HCT116 (cell line): Measurements from ENCODE around the gene TBC1D14. TPM values are rescaled to one million over a fixed set of nuclear protein-coding genes. Genes with fewer than 3 reads are reported as not detected.

ENCODE experiments used
- ATAC-seq: fragments of 200-7000 bp; cut with Tn5 transposase; 2 replicates; pipeline ENCODE4 v1.9.1; 2020; ENCODE audit warnings: mild to moderate bottlenecking, moderate library complexity
- BruUV-seq: library from RNA; stranded (reverse); fragments of 400-500 nt; replicated peaks from 2 replicates; lab custom pipeline; 2021; lab: Mats Ljungman, UMichigan
- CTCF ChIA-PET: fragments of 300-600 bp; sonication (Branson Sonifier 250); formaldehyde crosslinking; loops from one replicate; lab custom pipeline; 2021; ENCODE audit warnings: antibody characterized with exemption; lab: Charles Lee
- POLR2A ChIA-PET: fragments of 300-600, 350-600 bp; sonication (Branson Sonifier 250); formaldehyde crosslinking; loops from one replicate; lab custom pipeline; 2021; ENCODE audit warnings: antibody characterized with exemption; lab: Charles Lee
- RAD21 ChIA-PET, 2 experiments: fragments of 300-600 bp; sonication (Branson Sonifier 250); formaldehyde crosslinking; loops; one replicate each; lab custom pipeline; 2023; ENCODE audit warnings: low total read pairs in 2 of 2; ENCODE audit not compliant: uncharacterized antibody in 2 of 2, unreplicated experiment in 2 of 2, low non-redundant PET in 1 of 2; lab: Charles Lee
- DNase-seq: peaks from one replicate; pipeline ENCODE4 v3.0.0-alpha.2; 2010; ENCODE audit warnings: low read depth, low spot score
- H2AFZ ChIP-seq: fragments of 200-600 bp; shearing (Covaris generic), sonication (generic); 2 replicates; pipeline ENCODE4 v1.6.1; 2017; ENCODE audit warnings: low read depth, mixed run types, mixed read lengths, antibody characterized with exemption, low read length; ENCODE audit not compliant: poor library complexity, severe bottlenecking
- H3K27ac ChIP-seq: 2 replicates; pipeline ENCODE4 v1.5.1; 2012; ENCODE audit warnings: low read depth, low read length
- H3K27me3 ChIP-seq: fragments of 200-600 bp; sonication (generic); 2 replicates; pipeline ENCODE4 v1.6.1; 2016; ENCODE audit warnings: mixed run types, low read length, mixed read lengths; ENCODE audit not compliant: insufficient read depth
- H3K36me3 ChIP-seq, 2 experiments: fragments of 200-500 bp in 1 of 2; fragments of 200-600 bp in 1 of 2; sonication (Bioruptor generic) in 1 of 2; sonication (generic) in 1 of 2; 2 replicates each; pipeline versions ENCODE4 v1.5.1 to v1.6.1; 2014 to 2016; ENCODE audit warnings: low read length in 2 of 2, inconsistent platforms in 1 of 2, mixed read lengths in 1 of 2, mixed run types in 1 of 2; ENCODE audit not compliant: insufficient read depth in 2 of 2, control insufficient read depth in 1 of 2
- H3K4me1 ChIP-seq, 2 experiments: fragments of 200-600 bp in 1 of 2; sonication (generic) in 1 of 2; 2 replicates each; pipeline versions ENCODE4 v1.5.1 to v1.6.1; 2012 to 2017; ENCODE audit warnings: low read length in 2 of 2, inconsistent platforms in 1 of 2, mild to moderate bottlenecking in 1 of 2, mixed read lengths in 1 of 2, mixed run types in 1 of 2, moderate library complexity in 1 of 2; ENCODE audit not compliant: insufficient read depth in 2 of 2, control insufficient read depth in 1 of 2
- H3K4me2 ChIP-seq: fragments of 200-600 bp; sonication (generic); 2 replicates; pipeline ENCODE4 v1.6.1; 2017; ENCODE audit warnings: mixed run types, low read length, mixed read lengths
- H3K4me3 ChIP-seq, 2 experiments: fragments of 200-600 bp in 1 of 2; sonication (generic) in 1 of 2; replicated peaks in 1 of 2; 2 replicates each; pipeline ENCODE4 v1.5.1; 2011 to 2016; ENCODE audit warnings: low read length in 2 of 2, control low read depth in 1 of 2, low read depth in 1 of 2, mild to moderate bottlenecking in 1 of 2, mixed read lengths in 1 of 2, mixed run types in 1 of 2
- H3K79me2 ChIP-seq: fragments of 200-600 bp; sonication (generic); 2 replicates; pipeline ENCODE4 v1.6.1; 2017; ENCODE audit warnings: mild to moderate bottlenecking, mixed run types, low read length, moderate library complexity, mixed read lengths; ENCODE audit not compliant: insufficient read depth
- H3K9ac ChIP-seq: fragments of 200-600 bp; sonication (generic); 2 replicates; pipeline ENCODE4 v1.6.1; 2016; ENCODE audit warnings: low read length, mixed read lengths
- H3K9me2 ChIP-seq: fragments of 200-600 bp; sonication (generic), shearing (Covaris generic); 2 replicates; pipeline ENCODE4 v1.6.1; 2017; ENCODE audit warnings: mixed run types, mild to moderate bottlenecking, moderate library complexity; ENCODE audit not compliant: insufficient read depth
- H3K9me3 ChIP-seq, 2 experiments: fragments of 200-500 bp in 1 of 2; fragments of 200-600 bp in 1 of 2; sonication (Bioruptor generic) in 1 of 2; sonication (generic) in 1 of 2; 2 replicates each; pipeline ENCODE4 v1.6.1; 2014 to 2017; ENCODE audit warnings: low read length in 2 of 2, mixed read lengths in 2 of 2, inconsistent platforms in 1 of 2, low read depth in 1 of 2, mild to moderate bottlenecking in 1 of 2, mixed run types in 1 of 2, moderate library complexity in 1 of 2; ENCODE audit not compliant: control insufficient read depth in 1 of 2, insufficient read depth in 1 of 2
- H4K20me1 ChIP-seq: fragments of 200-600 bp; sonication (generic), shearing (Covaris generic); 2 replicates; pipeline ENCODE4 v1.6.1; 2017; ENCODE audit warnings: mixed run types, mild to moderate bottlenecking, moderate library complexity; ENCODE audit not compliant: insufficient read depth
- CBX3 ChIP-seq: IDR thresholded peaks from 2 replicates; pipeline ENCODE4 v1.6.1; 2012; ENCODE audit warnings: low read depth
- CEBPB ChIP-seq: IDR thresholded peaks from 2 replicates; pipeline ENCODE4 v1.6.1; 2012; ENCODE audit warnings: low read depth
- EZH2 ChIP-seq: fragments of 200-600 bp; sonication (generic); IDR thresholded peaks from 2 replicates; pipeline ENCODE4 v1.6.1; 2017; ENCODE audit warnings: antibody characterized with exemption, mixed run types
- JUND ChIP-seq: IDR thresholded peaks from 2 replicates; pipeline ENCODE4 v1.6.1; 2012
- RAD21 ChIP-seq: IDR thresholded peaks from 2 replicates; pipeline ENCODE4 v1.6.1; 2012; ENCODE audit warnings: low read depth, mild to moderate bottlenecking
- SP1 ChIP-seq: IDR thresholded peaks from 2 replicates; pipeline ENCODE4 v1.6.1; 2012; ENCODE audit warnings: low read depth
- TCF7L2 ChIP-seq: IDR thresholded peaks from 2 replicates; pipeline ENCODE4 v1.7.0; 2011; ENCODE audit warnings: borderline replicate concordance, inconsistent platforms; ENCODE audit not compliant: insufficient read depth, insufficient read length; ENCODE audit errors: extremely low read depth
- YY1 ChIP-seq: IDR thresholded peaks from 2 replicates; pipeline ENCODE4 v1.6.1; 2011; ENCODE audit warnings: low read length, low read depth, moderate library complexity, mild to moderate bottlenecking; ENCODE audit not compliant: insufficient replicate concordance; ENCODE audit errors: extremely low read depth
- ZFX ChIP-seq: fragments of 450-650 bp; IDR thresholded peaks from 2 replicates; pipeline ENCODE4 v1.6.1; 2017
- ZNF274 ChIP-seq: fragments of 200-500 bp; sonication (Bioruptor generic); IDR thresholded peaks from 2 replicates; pipeline ENCODE4 v1.6.1; 2014; ENCODE audit warnings: mild to moderate bottlenecking, low read depth, low read length, inconsistent platforms
- intact Hi-C: fragments of 100-400 bp; cut with micrococcal nuclease; formaldehyde crosslinking; loops from 2 replicates; pipeline ENCODE4 v1.10.0; 2022
- total RNA-seq: library from RNA; stranded (reverse); gene quantifications from one replicate; pipeline ENCODE4 v1.2.1, GENCODE V29; 2021; ENCODE audit not compliant: unreplicated experiment
- TF ChIP-seq, protein P1 (sequence below): IDR thresholded peaks from 2 replicates; pipeline ENCODE4 v1.6.1; 2011; ENCODE audit warnings: mild to moderate bottlenecking, low read length, moderate library complexity; ENCODE audit not compliant: insufficient replicate concordance; ENCODE audit errors: extremely low read depth

Gene TBC1D14
- total RNA-seq, 1 experiment from 2014 or later = 62.9 TPM

DNA sequence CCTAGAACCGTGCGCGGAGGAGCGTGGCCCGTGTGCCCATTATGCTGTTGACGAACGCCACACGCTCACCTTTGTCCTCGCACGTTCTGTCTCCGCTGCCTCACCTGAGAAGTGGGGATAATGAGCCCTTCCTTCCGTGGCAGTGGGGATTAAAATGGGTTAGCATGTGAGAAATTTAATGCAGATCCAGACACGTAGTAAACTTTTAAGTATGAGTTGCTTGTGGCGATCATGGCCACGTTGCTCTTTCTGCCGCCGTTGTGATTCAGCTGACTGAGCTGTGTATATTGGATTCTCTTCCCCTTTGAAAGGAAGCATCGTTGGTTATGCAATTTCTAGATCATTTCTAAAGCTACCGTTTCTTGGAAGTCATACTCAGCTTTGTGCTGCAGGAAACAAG, 16.5 kb downstream of the TBC1D14 start:
- Histone ChIP-seq H2AFZ (no peak overlapping the region), H3K9ac (no peak overlapping the region), H3K36me3 (peaks cover 5 to 16% of the 10 kb centered on the region in 2 experiments; a peak in 3 of 4 replicates), H3K9me3 (no peaks in the 10 kb centered on the region), H3K27me3 (no peaks in the 10 kb centered on the region), H3K4me1 (peaks cover 0 to 9% of the 10 kb centered on the region in 2 experiments; a peak in 1 of 4 replicates), H3K27ac (no peak overlapping the region), H3K4me2 (no peak overlapping the region), H3K4me3 (no peak overlapping the region), H3K79me2 (peaks cover 28% of the 10 kb centered on the region), H3K9me2 (no peaks in the 10 kb centered on the region), H4K20me1 (no peaks in the 10 kb centered on the region)
- no peak for ATAC-seq
- TF ChIP-seq SP1 (no peak), RAD21 (no peak), CEBPB (no peak), TCF7L2 (no peak), ZFX (no peak), EZH2 (no peak), ZNF274 (no peak), JUND (no peak), YY1 (no peak), CBX3 (no peak)
- TF ChIP-seq, protein P1, sequence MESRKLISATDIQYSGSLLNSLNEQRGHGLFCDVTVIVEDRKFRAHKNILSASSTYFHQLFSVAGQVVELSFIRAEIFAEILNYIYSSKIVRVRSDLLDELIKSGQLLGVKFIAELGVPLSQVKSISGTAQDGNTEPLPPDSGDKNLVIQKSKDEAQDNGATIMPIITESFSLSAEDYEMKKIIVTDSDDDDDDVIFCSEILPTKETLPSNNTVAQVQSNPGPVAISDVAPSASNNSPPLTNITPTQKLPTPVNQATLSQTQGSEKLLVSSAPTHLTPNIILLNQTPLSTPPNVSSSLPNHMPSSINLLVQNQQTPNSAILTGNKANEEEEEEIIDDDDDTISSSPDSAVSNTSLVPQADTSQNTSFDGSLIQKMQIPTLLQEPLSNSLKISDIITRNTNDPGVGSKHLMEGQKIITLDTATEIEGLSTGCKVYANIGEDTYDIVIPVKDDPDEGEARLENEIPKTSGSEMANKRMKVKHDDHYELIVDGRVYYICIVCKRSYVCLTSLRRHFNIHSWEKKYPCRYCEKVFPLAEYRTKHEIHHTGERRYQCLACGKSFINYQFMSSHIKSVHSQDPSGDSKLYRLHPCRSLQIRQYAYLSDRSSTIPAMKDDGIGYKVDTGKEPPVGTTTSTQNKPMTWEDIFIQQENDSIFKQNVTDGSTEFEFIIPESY = no peak
- ChIA-PET RAD21 (no interaction called here), CTCF (interaction anchor here (1.1 kb wide), 1 partner anchor 9 kb away, joined by 4 read pairs; no protein-coding TSS in a partner anchor), POLR2A (no interaction called here)
- intact Hi-C loops = no loop called here
- DNase-seq = no peak
- BruUV-seq = no TSS peak
